H1 (cell line): ENCODE measurements around the gene SUCNR1. TPM values are rescaled to one million over a fixed set of nuclear protein-coding genes. Genes with fewer than 3 reads are reported as not detected.

ENCODE experiments used
- CHD7 ChIP-seq: fragments of 300-600 bp; sonication (generic); IDR thresholded peaks from 2 replicates; pipeline ENCODE4 v1.7.1; 2012; ENCODE audit warnings: low read length, moderate library complexity, mild to moderate bottlenecking, inconsistent platforms; ENCODE audit not compliant: insufficient replicate concordance
- RAD21 ChIP-seq, 2 experiments: IDR thresholded peaks in 1 of 2; conservative IDR thresholded peaks in 1 of 2; 2 replicates each; pipeline ENCODE4 v1.6.1; 2011; ENCODE audit warnings: low read depth in 2 of 2, low read length in 2 of 2, improper control_type of control experiment in 1 of 2, inconsistent platforms in 1 of 2, mild to moderate bottlenecking in 1 of 2, moderate library complexity in 1 of 2
- SP2 ChIP-seq: IDR thresholded peaks from 2 replicates; pipeline ENCODE4 v1.6.1; 2012; ENCODE audit warnings: mild to moderate bottlenecking, low read length, inconsistent platforms
- polyA plus RNA-seq, 7 experiments: library from polyadenylated mRNA; depleted of rRNA in 3 of 7; stranded (reverse) in 5 of 7; unstranded in 2 of 7; fragments of >200 nt in 5 of 7; fragments of 200-250 nt in 2 of 7; gene quantifications; 1 replicate in 5 of 7; 2 replicates in 1 of 7; 4 replicates in 1 of 7; pipeline versions ENCODE4 v1.2.1 to v1.2.3, GENCODE V29; 2011 to 2013; ENCODE audit warnings: missing spikeins in 2 of 7, mixed read lengths in 2 of 7
- total RNA-seq: library from RNA; stranded (reverse); fragmentation: NEBNext Ultra II Directional; extraction: Animal tissue kit (Norgen Biotek cat#: 25700); gene quantifications from 2 replicates; pipeline ENCODE4 v1.2.1, GENCODE V29; 2021

The SUCNR1 gene
- total and polyA plus RNA-seq, 2 of the 8 experiments (the other 6 are each of a cell fraction or from before 2014, with no cell fraction given), result not detected

DNA sequence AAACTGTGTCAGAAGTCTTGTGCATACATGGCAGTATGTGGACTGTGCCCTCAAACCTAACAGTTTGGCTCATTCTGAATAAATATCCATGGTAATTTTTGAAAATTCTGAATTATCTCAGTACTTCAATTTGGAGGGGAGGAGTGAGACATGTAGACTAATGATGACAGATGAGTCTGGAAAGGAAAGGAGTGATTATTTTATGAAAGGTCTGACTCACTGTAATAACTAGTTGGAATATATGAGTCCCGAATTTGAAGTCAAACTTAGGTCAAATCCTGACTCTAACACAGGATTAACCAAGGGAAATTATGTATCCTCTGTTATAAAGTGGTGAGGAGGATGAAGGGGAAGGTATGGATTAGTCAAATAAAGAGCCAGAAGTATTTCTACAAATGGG, 38.6 kb downstream of the SUCNR1 start (continued):
- no peak for TF ChIP-seq CHD7
- TF ChIP-seq RAD21 (IDR thresholded peaks at IDR 0.05 in 1 of 2, conservative IDR thresholded peaks at IDR 0.05 in 1 of 2; ENCODE audit: low read depth in 2 of 2, low read length in 2 of 2), result no peak
- no peak for TF ChIP-seq SP2
